ENCODE data around the gene HDLBP. TPM values are rescaled to one million over a fixed set of nuclear protein-coding genes. Genes with fewer than 3 reads are reported as not detected.
A peak's percentile ranks its signal among the peaks of the same experiment; 100 is the strongest.

HDLBP gene
- total and polyA plus RNA-seq, 8 donors: 273 to 996 (median 749) TPM

- DNase-seq: no peak
- H3K9me3 ChIP-seq: no peaks in the 10 kb centered on the region
- no peaks in the 10 kb centered on the region for H3K36me3 ChIP-seq
- FAIRE-seq: no peak
- H3K27ac ChIP-seq: peak overlapping the region; percentile 96 to 99 (median 98)
- H3K27me3 ChIP-seq: no peaks in the 10 kb centered on the region
- intact Hi-C loops (cut with DNase I): no loop called here
- H3K4me3 ChIP-seq: peak overlapping the region; percentile 68 to 95 (median 80)
- H3K4me1 ChIP-seq: peaks cover 0 to 44% (median 13%) of the 10 kb centered on the region in 3 donors
- 2 to 3% methylated on average over 32 to 38 of the region's 38 CpGs for WGBS, 2 donors
- no peak for TF ChIP-seq CTCF (IDR thresholded peaks at IDR 0.05)
- ATAC-seq: no peak
These were observed 1.0 kb downstream of the HDLBP start for GRCh38 chr2:241314226-241315092.

GRCh38 chr2:241313543-241314095 lies 1.9 kb downstream of the HDLBP start:
- TF ChIP-seq CTCF (IDR thresholded peaks at IDR 0.05): no peak
- Histone ChIP-seq H3K9me3 (no peaks in the 10 kb centered on the region), H3K4me3 (peak overlapping the region in 1 of 4 donors; percentile 74), H3K4me1 (peaks cover 7 to 46% (median 14%) of the 10 kb centered on the region in 3 donors), H3K27me3 (no peaks in the 10 kb centered on the region), H3K27ac (no peak overlapping the region), H3K36me3 (no peaks in the 10 kb centered on the region)
- ATAC-seq: no peak
- 62 to 63% methylated on average over 8 of the region's 8 CpGs for WGBS, 2 donors
- no peak for FAIRE-seq
- intact Hi-C loops (cut with DNase I): no loop called here
- DNase-seq: no peak

- H3K36me3 ChIP-seq: no peaks in the 10 kb centered on the region
- H3K27ac ChIP-seq: no peak overlapping the region
- H3K4me1 ChIP-seq: peaks cover 7 to 42% (median 14%) of the 10 kb centered on the region in 3 donors
- H3K4me3 ChIP-seq: no peak overlapping the region
- no peaks in the 10 kb centered on the region for H3K9me3 ChIP-seq
- H3K27me3 ChIP-seq: no peaks in the 10 kb centered on the region
- no peak for TF ChIP-seq CTCF (IDR thresholded peaks at IDR 0.05)
- whole genome bisulfite sequencing, 2 donors: 76 to 85% methylated on average over 4 of the region's 4 CpGs
- no peak for ATAC-seq
- DNase-seq: no peak
- no peak for FAIRE-seq
- intact Hi-C loops (cut with DNase I): no loop called here
These were observed 3.4 kb downstream of the HDLBP start for GRCh38 chr2:241312082-241312481.

GRCh38 chr2:241310917-241311566 lies 4.4 kb downstream of the HDLBP start:
- intact Hi-C loops (cut with DNase I): no loop called here
- no peak for ATAC-seq
- H3K27ac ChIP-seq: no peak overlapping the region
- H3K36me3 ChIP-seq: no peaks in the 10 kb centered on the region
- H3K9me3 ChIP-seq: no peaks in the 10 kb centered on the region
- peaks cover 7 to 43% (median 14%) of the 10 kb centered on the region in 3 donors for H3K4me1 ChIP-seq
- H3K27me3 ChIP-seq: no peaks in the 10 kb centered on the region
- no peak for TF ChIP-seq CTCF (IDR thresholded peaks at IDR 0.05)
- H3K4me3 ChIP-seq: no peak overlapping the region
- FAIRE-seq: no peak
- 89 to 90% methylated on average over 13 of the region's 13 CpGs for WGBS, 2 donors
- no peak for DNase-seq

Measured in pancreas (tissue), 10 donors.